HG02610 (cell line): Measurements from ENCODE around the gene SHROOM3.
"Not testable (repeated sequence)": the region's sequence is repeated elsewhere in the genome, so short reads cannot be mapped to it uniquely, and the experiment has no call there.

ENCODE experiments used
- ATAC-seq: cut with Tn5 transposase; IDR thresholded peaks from one replicate; pipeline ENCODE4 v1.9.1; 2021; ENCODE audit warnings: mild to moderate bottlenecking, moderate library complexity; ENCODE audit not compliant: unreplicated experiment

SHROOM3 gene

GRCh38 chr4:76434901-76435527 is at the start of gene SHROOM3:
Gene SHROOM3 (plus strand): TSS chr4:76435229. CDS start chr4:76436053, 824 bp downstream.
- no peak for ATAC-seq

- no peak for ATAC-seq
These were observed 49.1 kb upstream of the SHROOM3 start for GRCh38 chr4:76385974-76386373.

GRCh38 chr4:76386566-76387305 is 48.3 kb upstream of the SHROOM3 start:
- no peak for ATAC-seq

- ATAC-seq: no peak
These were observed 46.7 kb upstream of the SHROOM3 start for GRCh38 chr4:76388160-76388908.

GRCh38 chr4:76401654-76402053 is 33.4 kb upstream of the SHROOM3 start:
- no peak for ATAC-seq

- ATAC-seq: no peak
These were observed 28.9 kb upstream of the SHROOM3 start for GRCh38 chr4:76406081-76406480.

- no peak for ATAC-seq
These were observed 27.4 kb upstream of the SHROOM3 start for GRCh38 chr4:76407440-76408119.

GRCh38 chr4:76410636-76411035 is 24.4 kb upstream of the SHROOM3 start:
- ATAC-seq: no peak

GRCh38 chr4:76420188-76420761 is 14.8 kb upstream of the SHROOM3 start:
- ATAC-seq: no peak

- ATAC-seq: no peak
These were observed 14.1 kb upstream of the SHROOM3 start, which contains the start of gene CCDC158 for GRCh38 chr4:76420762-76421581. Gene CCDC158 (minus strand): TSS chr4:76421141. CDS start chr4:76403207, 17,934 bp downstream.

- not testable (repeated sequence) for ATAC-seq
These were observed 11.9 kb upstream of the SHROOM3 start for GRCh38 chr4:76423159-76423558.

GRCh38 chr4:76426272-76426671 is 8.8 kb upstream of the SHROOM3 start:
- no peak for ATAC-seq

GRCh38 chr4:76429636-76430035 is 5.4 kb upstream of the SHROOM3 start:
- ATAC-seq: no peak

GRCh38 chr4:76430519-76431388 is 4.3 kb upstream of the SHROOM3 start:
- ATAC-seq: no peak

- no peak for ATAC-seq
These were observed 695 bp downstream of the SHROOM3 start for GRCh38 chr4:76435528-76436319.

GRCh38 chr4:76439491-76439890 is 4.5 kb downstream of the SHROOM3 start:
- no peak for ATAC-seq

GRCh38 chr4:76441881-76442280 is 6.9 kb downstream of the SHROOM3 start:
- ATAC-seq: no peak

- no peak for ATAC-seq
These were observed 7.8 kb downstream of the SHROOM3 start for GRCh38 chr4:76442807-76443206.
